ENCODE results near the gene XRCC4.

GRCh38 chr5:83397658-83398057 lies 320.3 kb downstream of the XRCC4 start:
- TF ChIP-seq CTCF (IDR thresholded peaks at IDR 0.05): no peak
- no peak for TF ChIP-seq FOSL2 (IDR thresholded peaks at IDR 0.05; ENCODE audit: borderline replicate concordance, low read depth)
- TF ChIP-seq GATA2 (CRISPR knock-in tag; IDR thresholded peaks at IDR 0.05): no peak
- no peak for TF ChIP-seq FOXM1 (IDR thresholded peaks at IDR 0.05; ENCODE audit: low read depth)
- TF ChIP-seq USF2 (IDR thresholded peaks at IDR 0.05; ENCODE audit: borderline replicate concordance, low read depth, low read length): no peak
- no peak for TF ChIP-seq ZBTB33 (IDR thresholded peaks at IDR 0.05; ENCODE audit: borderline replicate concordance, low read depth)
- no peak for TF ChIP-seq POLR2AphosphoS5 (IDR thresholded peaks at IDR 0.05; ENCODE audit: low read depth, low read length)
- no peak for TF ChIP-seq EP300 (IDR thresholded peaks at IDR 0.05; ENCODE audit: borderline replicate concordance in 1 of 2, low read depth in 1 of 2, low read length in 1 of 2)
- TF ChIP-seq TAF1 (IDR thresholded peaks at IDR 0.05; ENCODE audit: borderline replicate concordance, low read depth, low read length): no peak
- TF ChIP-seq TCF12 (IDR thresholded peaks at IDR 0.05): no peak
- no peak for TF ChIP-seq RXRA (IDR thresholded peaks at IDR 0.05; ENCODE audit: borderline replicate concordance, low read depth)
- TF ChIP-seq RAD21 (IDR thresholded peaks at IDR 0.05; ENCODE audit: low read length): no peak
